SJCRH30 (cell line): Measurements from ENCODE around the gene STRN. TPM values are rescaled to one million over a fixed set of nuclear protein-coding genes. Genes with fewer than 3 reads are reported as not detected.

Experiments
- DNase-seq, 2 experiments: peaks; one replicate each; pipeline ENCODE4 v3.0.0-alpha.2; 2015 to 2020
- H3K27ac ChIP-seq: fragments of 250-450 bp; sonication (Bioruptor Pico); 2 replicates; pipeline ENCODE4 v1.5.1; 2020; ENCODE audit warnings: mild to moderate bottlenecking, moderate library complexity
- H3K27me3 ChIP-seq: fragments of 250-450 bp; sonication (Bioruptor Pico); 2 replicates; pipeline ENCODE4 v1.5.1; 2020; ENCODE audit warnings: mild to moderate bottlenecking, moderate library complexity
- H3K36me3 ChIP-seq: fragments of 250-450 bp; sonication (Bioruptor Pico); 2 replicates; pipeline ENCODE4 v1.5.1; 2020; ENCODE audit warnings: mild to moderate bottlenecking, moderate library complexity
- H3K4me1 ChIP-seq: fragments of 250-450 bp; sonication (Bioruptor Pico); 2 replicates; pipeline ENCODE4 v1.5.1; 2020; ENCODE audit warnings: mild to moderate bottlenecking, moderate library complexity
- H3K4me3 ChIP-seq: fragments of 250-450 bp; sonication (Bioruptor Pico); 2 replicates; pipeline ENCODE4 v1.5.1; 2020; ENCODE audit warnings: mild to moderate bottlenecking, moderate library complexity
- H3K9me3 ChIP-seq: fragments of 250-450 bp; sonication (Bioruptor Pico); replicated peaks from 2 replicates; pipeline ENCODE4 v1.5.1; 2020; ENCODE audit warnings: mild to moderate bottlenecking, moderate library complexity
- total RNA-seq: library from RNA; depleted of rRNA; stranded (reverse); fragments of >200 nt; shearing (Covaris generic); gene quantifications from 2 replicates; pipeline ENCODE4 v1.2.3, GENCODE V29; 2014

The STRN gene
- total RNA-seq, 1 experiment from 2014 or later, result 37.3 TPM

- no peaks in the 10 kb centered on the region for H3K36me3 ChIP-seq
- H3K4me1 ChIP-seq, result no peaks in the 10 kb centered on the region
- H3K4me3 ChIP-seq, result no peak overlapping the region
- DNase-seq, result no peak
- no peak overlapping the region for H3K27ac ChIP-seq
- no peaks in the 10 kb centered on the region for H3K9me3 ChIP-seq
- no peaks in the 10 kb centered on the region for H3K27me3 ChIP-seq
These were observed 9.0 kb upstream of the STRN start for GRCh38 chr2:36975306-36975705.

- Histone ChIP-seq H3K4me3 (no peak overlapping the region), H3K36me3 (no peaks in the 10 kb centered on the region), H3K4me1 (no peaks in the 10 kb centered on the region), H3K27me3 (no peaks in the 10 kb centered on the region), H3K27ac (no peak overlapping the region), H3K9me3 (no peaks in the 10 kb centered on the region)
- DNase-seq, result no peak
These were observed 7.0 kb upstream of the STRN start for GRCh38 chr2:36973320-36973719.

- no peak overlapping the region for H3K4me3 ChIP-seq
- no peaks in the 10 kb centered on the region; the same call in 1 of the 2 replicates for H3K4me1 ChIP-seq
- no peaks in the 10 kb centered on the region for H3K9me3 ChIP-seq
- H3K27ac ChIP-seq, result no peak overlapping the region
- no peaks in the 10 kb centered on the region for H3K36me3 ChIP-seq
- DNase-seq, result no peak
- H3K27me3 ChIP-seq, result no peaks in the 10 kb centered on the region
These were observed 5.7 kb upstream of the STRN start for GRCh38 chr2:36971990-36972389.

GRCh38 chr2:36967236-36967876 lies 1.0 kb upstream of the STRN start:
- DNase-seq, result peak in 1 of 2 experiments; percentile 21
- peak overlapping the region; percentile 60 for H3K27ac ChIP-seq
- no peaks in the 10 kb centered on the region for H3K9me3 ChIP-seq
- H3K4me1 ChIP-seq, result no peaks in the 10 kb centered on the region; the same call in 1 of the 2 replicates
- H3K27me3 ChIP-seq, result no peaks in the 10 kb centered on the region
- no peaks in the 10 kb centered on the region for H3K36me3 ChIP-seq
- H3K4me3 ChIP-seq, result peak overlapping the region; percentile 94

GRCh38 chr2:36965751-36966369 lies 476 bp downstream of the STRN start:
- H3K9me3 ChIP-seq, result no peaks in the 10 kb centered on the region
- DNase-seq, result peak; percentile 67 to 68
- peak overlapping the region; percentile 94 for H3K4me3 ChIP-seq
- H3K4me1 ChIP-seq, result no peaks in the 10 kb centered on the region; the same call in 1 of the 2 replicates
- peak overlapping the region; percentile 34; the same call in 1 of the 2 replicates for H3K27ac ChIP-seq
- no peaks in the 10 kb centered on the region for H3K27me3 ChIP-seq
- H3K36me3 ChIP-seq, result no peaks in the 10 kb centered on the region

GRCh38 chr2:36965206-36965605 lies 1.1 kb downstream of the STRN start:
- Histone ChIP-seq H3K27ac (peak overlapping the region; percentile 34; the same call in 1 of the 2 replicates), H3K9me3 (no peaks in the 10 kb centered on the region), H3K36me3 (peaks cover 4% of the 10 kb centered on the region; the same call in 1 of the 2 replicates), H3K27me3 (no peaks in the 10 kb centered on the region), H3K4me3 (peak overlapping the region; percentile 94), H3K4me1 (no peaks in the 10 kb centered on the region; the same call in 1 of the 2 replicates)
- no peak for DNase-seq

- Histone ChIP-seq H3K27ac (no peak overlapping the region), H3K27me3 (no peaks in the 10 kb centered on the region)
- no peak for DNase-seq
These were observed 1.8 kb downstream of the STRN start for GRCh38 chr2:36964496-36965058.

GRCh38 chr2:36963734-36964133 lies 2.6 kb downstream of the STRN start:
- Histone ChIP-seq H3K27me3 (no peaks in the 10 kb centered on the region), H3K36me3 (peaks cover 7% of the 10 kb centered on the region), H3K27ac (no peak overlapping the region), H3K4me3 (no peak overlapping the region), H3K9me3 (no peaks in the 10 kb centered on the region), H3K4me1 (no peaks in the 10 kb centered on the region; the same call in none of the 2 replicates)
- no peak for DNase-seq

More at GRCh38 chr2:36964496-36965058, 1.8 kb downstream of the STRN start:
- Histone ChIP-seq H3K4me1 (no peaks in the 10 kb centered on the region; the same call in none of the 2 replicates), H3K36me3 (peaks cover 4% of the 10 kb centered on the region; the same call in 1 of the 2 replicates), H3K9me3 (no peaks in the 10 kb centered on the region), H3K4me3 (peak overlapping the region; percentile 94)

- H3K36me3 ChIP-seq, result peaks cover 7% of the 10 kb centered on the region
- no peaks in the 10 kb centered on the region for H3K9me3 ChIP-seq
- no peak overlapping the region for H3K4me3 ChIP-seq
- H3K27ac ChIP-seq, result no peak overlapping the region
- no peaks in the 10 kb centered on the region for H3K27me3 ChIP-seq
- no peak for DNase-seq
- no peaks in the 10 kb centered on the region; the same call in none of the 2 replicates for H3K4me1 ChIP-seq
These were observed 3.2 kb downstream of the STRN start for GRCh38 chr2:36963106-36963505.

GRCh38 chr2:36960773-36961172 lies 5.6 kb downstream of the STRN start:
- DNase-seq, result no peak

GRCh38 chr2:36960005-36960675 lies 6.2 kb downstream of the STRN start:
- no peaks in the 10 kb centered on the region for H3K27me3 ChIP-seq
- no peaks in the 10 kb centered on the region; the same call in 1 of the 2 replicates for H3K4me1 ChIP-seq
- H3K9me3 ChIP-seq, result no peaks in the 10 kb centered on the region
- no peak overlapping the region for H3K4me3 ChIP-seq
- peaks cover 7% of the 10 kb centered on the region for H3K36me3 ChIP-seq
- DNase-seq, result no peak
- no peak overlapping the region for H3K27ac ChIP-seq

More at GRCh38 chr2:36960773-36961172, 5.6 kb downstream of the STRN start:
- H3K4me1 ChIP-seq, result no peaks in the 10 kb centered on the region; the same call in 1 of the 2 replicates
- no peak overlapping the region for H3K27ac ChIP-seq
- no peak overlapping the region for H3K4me3 ChIP-seq
- peaks cover 7% of the 10 kb centered on the region for H3K36me3 ChIP-seq
- H3K27me3 ChIP-seq, result no peaks in the 10 kb centered on the region
- no peaks in the 10 kb centered on the region for H3K9me3 ChIP-seq

- no peak overlapping the region for H3K4me3 ChIP-seq
- H3K36me3 ChIP-seq, result peaks cover 2% of the 10 kb centered on the region; the same call in 1 of the 2 replicates
- H3K27me3 ChIP-seq, result no peaks in the 10 kb centered on the region
- no peak overlapping the region for H3K27ac ChIP-seq
- no peaks in the 10 kb centered on the region; the same call in 1 of the 2 replicates for H3K4me1 ChIP-seq
- H3K9me3 ChIP-seq, result no peaks in the 10 kb centered on the region
- DNase-seq, result no peak
These were observed 11.2 kb downstream of the STRN start for GRCh38 chr2:36954977-36955607.

- no peaks in the 10 kb centered on the region; the same call in 1 of the 2 replicates for H3K4me1 ChIP-seq
- H3K4me3 ChIP-seq, result no peak overlapping the region
- no peak for DNase-seq
- no peaks in the 10 kb centered on the region for H3K36me3 ChIP-seq
- H3K27me3 ChIP-seq, result no peaks in the 10 kb centered on the region
- no peaks in the 10 kb centered on the region for H3K9me3 ChIP-seq
- no peak overlapping the region for H3K27ac ChIP-seq
These were observed 13.6 kb downstream of the STRN start for GRCh38 chr2:36952748-36953197.

GRCh38 chr2:36951574-36951973 lies 14.8 kb downstream of the STRN start:
- H3K9me3 ChIP-seq, result no peaks in the 10 kb centered on the region
- H3K4me1 ChIP-seq, result no peaks in the 10 kb centered on the region; the same call in 1 of the 2 replicates
- DNase-seq, result peak in 1 of 2 experiments; percentile 12
- no peaks in the 10 kb centered on the region for H3K27me3 ChIP-seq
- H3K36me3 ChIP-seq, result no peaks in the 10 kb centered on the region
- no peak overlapping the region for H3K27ac ChIP-seq
- H3K4me3 ChIP-seq, result no peak overlapping the region
